ENCODE results near the gene C10orf53.

The C10orf53 gene

GRCh38 chr10:49696311-49696710 is 16.9 kb downstream of the C10orf53 start:
- DNase-seq (ENCODE audit: extremely low spot score), result no peak
- ChIA-PET CTCF (no interaction called here), POLR2A (no interaction called here)

GRCh38 chr10:49698679-49699078 is 19.2 kb downstream of the C10orf53 start:
- ChIA-PET CTCF (interaction anchor here (0.7 kb wide), 1 partner anchor 103 kb away, joined by 3 read pairs; no protein-coding TSS in a partner anchor), POLR2A (no interaction called here)
- no peak for TF ChIP-seq CTCF (IDR thresholded peaks at IDR 0.05; ENCODE audit: control extremely low read depth, extremely low read depth, low read depth, missing control alignments)
- DNase-seq (ENCODE audit: extremely low spot score), result no peak

More at GRCh38 chr10:49696311-49696710, 16.9 kb downstream of the C10orf53 start:
- no peak for TF ChIP-seq CTCF (IDR thresholded peaks at IDR 0.05; ENCODE audit: control extremely low read depth, extremely low read depth, low read depth, missing control alignments)

- no peak for TF ChIP-seq CTCF (IDR thresholded peaks at IDR 0.05; ENCODE audit: control extremely low read depth, extremely low read depth, low read depth, missing control alignments)
- DNase-seq (ENCODE audit: extremely low spot score), result no peak
- POLR2A ChIA-PET, result no interaction called here
- CTCF ChIA-PET, result no interaction called here
Observed at GRCh38 chr10:49700211-49700610, 20.8 kb downstream of the C10orf53 start.

- no peak for DNase-seq (ENCODE audit: extremely low spot score)
- POLR2A ChIA-PET, result no interaction called here
- no peak for TF ChIP-seq CTCF (IDR thresholded peaks at IDR 0.05; ENCODE audit: control extremely low read depth, extremely low read depth, low read depth, missing control alignments)
- CTCF ChIA-PET, result no interaction called here
Observed at GRCh38 chr10:49700997-49701396, 21.5 kb downstream of the C10orf53 start.

GRCh38 chr10:49707585-49707984 is 28.1 kb downstream of the C10orf53 start:
- ChIA-PET CTCF (no interaction called here), POLR2A (no interaction called here)
- TF ChIP-seq CTCF (IDR thresholded peaks at IDR 0.05; ENCODE audit: control extremely low read depth, extremely low read depth, low read depth, missing control alignments), result no peak
- no peak for DNase-seq (ENCODE audit: extremely low spot score)

- TF ChIP-seq CTCF (IDR thresholded peaks at IDR 0.05; ENCODE audit: control extremely low read depth, extremely low read depth, low read depth, missing control alignments), result no peak
Observed at GRCh38 chr10:49709934-49710333, 30.5 kb downstream of the C10orf53 start.

GRCh38 chr10:49710966-49711365 is 31.5 kb downstream of the C10orf53 start:
- TF ChIP-seq CTCF (IDR thresholded peaks at IDR 0.05; ENCODE audit: control extremely low read depth, extremely low read depth, low read depth, missing control alignments), result no peak
- no peak for DNase-seq (ENCODE audit: extremely low spot score)
- ChIA-PET CTCF (interaction anchor here (1.2 kb wide), 1 partner anchor 13 kb away, joined by 4 read pairs; no protein-coding TSS in a partner anchor), POLR2A (no interaction called here)

More at GRCh38 chr10:49709934-49710333, 30.5 kb downstream of the C10orf53 start:
- ChIA-PET POLR2A (no interaction called here), CTCF (no interaction called here)
- no peak for DNase-seq (ENCODE audit: extremely low spot score)

Data from GM10248 (cell line).